ENCODE measurements around the gene RPL34.

DNA sequence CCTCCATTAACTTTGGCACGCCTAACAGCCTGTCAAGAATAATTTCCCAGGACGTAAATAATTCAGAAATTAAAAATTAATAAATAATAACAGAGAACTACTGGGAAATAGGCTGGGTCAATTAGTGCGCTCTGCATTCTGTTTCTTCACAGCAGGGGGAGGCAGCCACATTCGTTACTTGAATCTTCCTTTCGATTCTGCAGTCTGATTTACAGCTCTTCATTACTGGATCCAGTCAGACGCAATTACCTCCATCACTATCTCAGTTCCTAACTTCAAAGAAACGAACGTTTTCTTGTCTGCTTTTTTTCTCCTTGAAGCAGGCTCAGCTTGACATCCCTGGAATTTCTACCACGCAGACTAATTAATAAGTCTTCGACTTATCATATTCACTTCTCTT, 9.0 kb upstream of the RPL34 start:
- TF ChIP-seq, protein P1, sequence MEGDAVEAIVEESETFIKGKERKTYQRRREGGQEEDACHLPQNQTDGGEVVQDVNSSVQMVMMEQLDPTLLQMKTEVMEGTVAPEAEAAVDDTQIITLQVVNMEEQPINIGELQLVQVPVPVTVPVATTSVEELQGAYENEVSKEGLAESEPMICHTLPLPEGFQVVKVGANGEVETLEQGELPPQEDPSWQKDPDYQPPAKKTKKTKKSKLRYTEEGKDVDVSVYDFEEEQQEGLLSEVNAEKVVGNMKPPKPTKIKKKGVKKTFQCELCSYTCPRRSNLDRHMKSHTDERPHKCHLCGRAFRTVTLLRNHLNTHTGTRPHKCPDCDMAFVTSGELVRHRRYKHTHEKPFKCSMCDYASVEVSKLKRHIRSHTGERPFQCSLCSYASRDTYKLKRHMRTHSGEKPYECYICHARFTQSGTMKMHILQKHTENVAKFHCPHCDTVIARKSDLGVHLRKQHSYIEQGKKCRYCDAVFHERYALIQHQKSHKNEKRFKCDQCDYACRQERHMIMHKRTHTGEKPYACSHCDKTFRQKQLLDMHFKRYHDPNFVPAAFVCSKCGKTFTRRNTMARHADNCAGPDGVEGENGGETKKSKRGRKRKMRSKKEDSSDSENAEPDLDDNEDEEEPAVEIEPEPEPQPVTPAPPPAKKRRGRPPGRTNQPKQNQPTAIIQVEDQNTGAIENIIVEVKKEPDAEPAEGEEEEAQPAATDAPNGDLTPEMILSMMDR (IDR thresholded peaks at IDR 0.05; ENCODE audit: low read depth, low read length, poor library complexity, severe bottlenecking), result no peak
- TF ChIP-seq EZH2phosphoT487 (IDR thresholded peaks at IDR 0.05; ENCODE audit: borderline replicate concordance, low read length), result no peak
